ENCODE data around the gene TSEN2. TPM values are rescaled to one million over a fixed set of nuclear protein-coding genes. Genes with fewer than 3 reads are reported as not detected.

The TSEN2 gene
- total and polyA plus RNA-seq, 2 of the 4 experiments (the other 2 are of a cell fraction): 9.5 to 14.2 TPM

- H3K18ac ChIP-seq (ENCODE audit: low read depth, low read length): no peak overlapping the region
- H2BK5ac ChIP-seq (ENCODE audit: low read depth, low read length, poor library complexity, severe bottlenecking): no peak overlapping the region
- DNase-seq (no peak), ATAC-seq (ENCODE audit: low read depth) (no peak)
- no peak overlapping the region for H2AFZ ChIP-seq (replicated peaks; ENCODE audit: low read length, poor library complexity)
- H2AK5ac ChIP-seq (ENCODE audit: low read depth, low read length): no peak overlapping the region; the same call in 1 of the 2 replicates
- H3K56ac ChIP-seq (ENCODE audit: extremely low read depth, insufficient read depth, low read length): no peak overlapping the region
- H2BK120ac ChIP-seq (ENCODE audit: low read depth, low read length): 0 out of 2 replicates have a peak overlapping the region, but pooled peaks have one; percentile 6
- H3K4me1 ChIP-seq (ENCODE audit: control insufficient read depth, insufficient read depth, low read length): peaks cover 8% of the 10 kb centered on the region
- no peaks in the 10 kb centered on the region for H3K79me1 ChIP-seq (ENCODE audit: low read depth in 1 of 2, low read length in 2 of 2)
- CTCF ChIA-PET: no interaction called here
- H3K36me3 ChIP-seq (ENCODE audit: control insufficient read depth, insufficient read depth, low read length): no peaks in the 10 kb centered on the region
- no peak overlapping the region for H3K4me3 ChIP-seq (ENCODE audit: insufficient read depth, low read depth, low read length)
- BruUV-seq (replicated peaks): no TSS peak
- H3K9me3 ChIP-seq (ENCODE audit: control insufficient read depth, insufficient read depth, low read length): no peaks in the 10 kb centered on the region
- intact Hi-C loops (cut with micrococcal nuclease) (no loop called here), in situ Hi-C loops (cut with MboI; ENCODE audit: low sequenced_read_pairs) (no loop called here), dilution Hi-C loops (cut with HindIII; ENCODE audit: low sequenced_read_pairs, unreplicated experiment) (no loop called here)
- no peak overlapping the region for H4K5ac ChIP-seq (ENCODE audit: low read depth, low read length)
- H3K23ac ChIP-seq (ENCODE audit: low read depth, low read length): no peak overlapping the region
- no peak overlapping the region for H3K9ac ChIP-seq (ENCODE audit: low read depth, low read length)
- no peak for TF ChIP-seq ELK1 (IDR thresholded peaks at IDR 0.05; ENCODE audit: borderline replicate concordance, low read depth, low read length)
- TF ChIP-seq RAD21 (IDR thresholded peaks at IDR 0.05; ENCODE audit: low read length): no peak
- no peak for TF ChIP-seq MAFK (IDR thresholded peaks at IDR 0.05; ENCODE audit: low read depth, low read length)
- no peak for TF ChIP-seq CEBPB (IDR thresholded peaks at IDR 0.05; ENCODE audit: low read depth, low read length)
- no peak for TF ChIP-seq MXI1 (IDR thresholded peaks at IDR 0.05; ENCODE audit: borderline replicate concordance, low read depth, low read length)
- POLR2A ChIA-PET (ENCODE audit: unreplicated experiment): no interaction called here
- peak overlapping the region; percentile 12 for H2AK9ac ChIP-seq (replicated peaks; ENCODE audit: low read depth, low read length, poor library complexity)
- no peaks in the 10 kb centered on the region for H4K20me1 ChIP-seq (ENCODE audit: insufficient read depth, low read length)
- H4K91ac ChIP-seq (ENCODE audit: insufficient read depth, low read depth, low read length): no peak overlapping the region
- H2BK20ac ChIP-seq (ENCODE audit: low read depth, low read length): no peak overlapping the region
- no peak overlapping the region for H3K4me2 ChIP-seq (ENCODE audit: low read depth, low read length)
- no peak overlapping the region for H3K27ac ChIP-seq (ENCODE audit: insufficient read depth, low read length)
- WGBS, 2 experiments (ENCODE audit: extremely low coverage in 2 of 2, insufficient read length in 1 of 2): no CpG with 5 or more reads among the region's 10 CpGs
- H3K14ac ChIP-seq (replicated peaks; ENCODE audit: low read depth, low read length): no peak overlapping the region
- H3K9me1 ChIP-seq (ENCODE audit: insufficient read depth, low read length): no peaks in the 10 kb centered on the region
- no peak overlapping the region for H4K8ac ChIP-seq (ENCODE audit: low read depth in 2 of 2, low read length in 2 of 2)
- H3K4ac ChIP-seq (ENCODE audit: low read depth, low read length): no peak overlapping the region
- H3K27me3 ChIP-seq (ENCODE audit: control insufficient read depth, insufficient read depth, low read length): peaks cover 6% of the 10 kb centered on the region; the same call in 1 of the 2 replicates
- H2BK15ac ChIP-seq (ENCODE audit: low read depth, low read length): no peak overlapping the region; the same call in 2 of the 3 replicates
These were observed 40.3 kb upstream of the TSEN2 start for GRCh38 chr3:12443781-12444522.

Measured in IMR-90 (cell line).